ENCODE results near the gene ROCK2.

GRCh38 chr2:11182951-11183350, 161.5 kb downstream of the ROCK2 start:
- no peak for TF ChIP-seq CTCF (IDR thresholded peaks at IDR 0.05)
- TF ChIP-seq EZH2phosphoT487 (IDR thresholded peaks at IDR 0.05) = no peak
- TF ChIP-seq EZH2 (IDR thresholded peaks at IDR 0.05) = no peak

All from neural progenitor cell (in vitro differentiated cells).